K562 (cell line): ENCODE data around the gene SLCO3A1. TPM values are rescaled to one million over a fixed set of nuclear protein-coding genes. Genes with fewer than 3 reads are reported as not detected.

Experiments
- ATAC-seq: fragments of 200-7000 bp; cut with Tn5 transposase; 3 replicates; pipeline ENCODE4 v1.9.1; 2020; ENCODE audit warnings: moderate library complexity
- BruUV-seq: library from RNA; stranded (reverse); fragments of 400-500 nt; replicated peaks from 2 replicates; lab custom pipeline; 2021; lab: Mats Ljungman, UMichigan
- CTCF ChIA-PET: fragments of 300-600 bp; formaldehyde crosslinking; extraction: SDS; loops from one replicate; lab custom pipeline; 2021; ENCODE audit warnings: low intra/inter-chr PET ratio; lab: Yijun Ruan, JAX
- POLR2A ChIA-PET: fragments of 300-600, 350-650 bp; sonication (Branson Sonifier 250); formaldehyde crosslinking; extraction: SDS; loops from one replicate; lab custom pipeline; 2021; ENCODE audit warnings: antibody characterized with exemption, inconsistent platforms; lab: Yijun Ruan, JAX
- DNase-seq, 4 experiments: peaks; one replicate each; pipeline versions ENCODE4 v3.0.0 to v3.0.0-alpha.2; 2011 to 2018; ENCODE audit warnings: low spot score in 3 of 4, mixed read lengths in 3 of 4; ENCODE audit errors: extremely low read depth in 1 of 4
- FAIRE-seq: peaks from 2 replicates; lab custom pipeline; 2011; peaks lifted over from hg19 to GRCh38; lab: Jason Lieb, UNC
- H2AFZ ChIP-seq: 2 replicates; pipeline ENCODE4 v1.6.0; 2011; ENCODE audit warnings: low read depth, low read length, control low read depth, inconsistent platforms
- H3K27ac ChIP-seq: fragments of 200-600 bp; 3 replicates; pipeline ENCODE4 v1.8.0; 2011; ENCODE audit warnings: low read depth, mild to moderate bottlenecking, control low read depth, inconsistent platforms, low read length, moderate library complexity, mixed read lengths; ENCODE audit errors: extremely low read depth
- H3K27me3 ChIP-seq, 2 experiments: fragments of 300-600 bp in 1 of 2; 2 replicates in 1 of 2; 3 replicates in 1 of 2; pipeline versions ENCODE4 v1.6.0 to v1.8.0; 2011; ENCODE audit warnings: inconsistent platforms in 2 of 2, low read length in 2 of 2, mild to moderate bottlenecking in 1 of 2, mixed read lengths in 1 of 2, moderate library complexity in 1 of 2; ENCODE audit not compliant: control insufficient read depth in 2 of 2, insufficient read depth in 2 of 2
- H3K36me3 ChIP-seq: fragments of 300-600 bp; 3 replicates; pipeline ENCODE4 v1.8.0; 2011; ENCODE audit warnings: mild to moderate bottlenecking, low read length, inconsistent platforms; ENCODE audit not compliant: control insufficient read depth, insufficient read depth
- H3K4me1 ChIP-seq, 2 experiments: fragments of 200-600 bp in 1 of 2; replicated peaks in 1 of 2; 2 replicates in 1 of 2; 3 replicates in 1 of 2; pipeline versions ENCODE4 v1.5.1 to v1.8.0; 2011; ENCODE audit warnings: inconsistent platforms in 2 of 2, low read length in 2 of 2, mild to moderate bottlenecking in 1 of 2, mixed read lengths in 1 of 2, moderate library complexity in 1 of 2; ENCODE audit not compliant: control insufficient read depth in 2 of 2, insufficient read depth in 2 of 2
- H3K4me2 ChIP-seq: 2 replicates; pipeline ENCODE4 v1.6.1; 2011; ENCODE audit warnings: low read length, control low read depth, inconsistent platforms, mixed read lengths; ENCODE audit not compliant: insufficient read depth
- H3K4me3 ChIP-seq: fragments of 200-600 bp; sonication (generic), shearing (Covaris generic); 2 replicates; pipeline ENCODE4 v1.5.1; 2016; ENCODE audit warnings: control low read depth, inconsistent platforms
- H3K79me2 ChIP-seq: fragments of 200-600 bp; 3 replicates; pipeline ENCODE4 v1.8.0; 2011; ENCODE audit warnings: low read length, inconsistent platforms; ENCODE audit not compliant: control insufficient read depth, insufficient read depth
- H3K9ac ChIP-seq, 2 experiments: 2 replicates each; pipeline versions ENCODE4 v1.6.0 to v1.6.1; 2011; ENCODE audit warnings: low read depth in 2 of 2, low read length in 2 of 2, control low read depth in 1 of 2, inconsistent platforms in 1 of 2, mild to moderate bottlenecking in 1 of 2, mixed read lengths in 1 of 2; ENCODE audit not compliant: insufficient read depth in 1 of 2
- H3K9me1 ChIP-seq: one replicate; pipeline ENCODE4 v1.6.0; 2011; ENCODE audit warnings: inconsistent platforms, mild to moderate bottlenecking, low read length, moderate library complexity; ENCODE audit not compliant: control insufficient read depth, insufficient read depth
- H3K9me3 ChIP-seq: replicated peaks from 2 replicates; pipeline ENCODE4 v1.5.1; 2011; ENCODE audit warnings: low read depth, low read length, inconsistent platforms; ENCODE audit not compliant: control insufficient read depth, insufficient read depth
- H4K20me1 ChIP-seq: replicated peaks from 2 replicates; pipeline ENCODE4 v1.6.1; 2011; ENCODE audit warnings: low read length, inconsistent platforms, mixed read lengths; ENCODE audit not compliant: control insufficient read depth, insufficient read depth
- CSDE1 ChIP-seq, 2 experiments: fragments of 450-650 bp; IDR thresholded peaks; 2 replicates each; pipeline ENCODE4 v1.6.1; 2016; ENCODE audit warnings: mild to moderate bottlenecking in 1 of 2
- DACH1 ChIP-seq: fragments of 450-650 bp; IDR thresholded peaks from 2 replicates; pipeline ENCODE4 v1.6.1; 2018; ENCODE audit not compliant: partially characterized antibody
- ETV5 ChIP-seq: sonication (generic); formaldehyde crosslinking; IDR thresholded peaks from 2 replicates; pipeline ENCODE4 v1.4.0; 2020; ENCODE audit warnings: low read depth, mild to moderate bottlenecking, missing genetic modification reagents
- FOS ChIP-seq: IDR thresholded peaks from 3 replicates; pipeline ENCODE4 v1.6.1; 2011; ENCODE audit not compliant: insufficient read length; ENCODE audit errors: extremely low read depth
- FUS ChIP-seq: fragments of 200-400 bp; formaldehyde crosslinking; optimal IDR thresholded peaks from 2 replicates; pipeline ENCODE3; 2017; ENCODE audit warnings: low read depth, low read length
- HNRNPK ChIP-seq: fragments of 200-400 bp; formaldehyde crosslinking; IDR thresholded peaks from one replicate; pipeline ENCODE4 v1.6.1; 2018; ENCODE audit warnings: mild to moderate bottlenecking, low read depth, low read length; ENCODE audit not compliant: poor library complexity, severe bottlenecking
- MAZ ChIP-seq, 2 experiments: fragments of 450-650 bp in 1 of 2; sonication (generic) in 1 of 2; formaldehyde crosslinking; IDR thresholded peaks in 1 of 2; conservative IDR thresholded peaks in 1 of 2; 2 replicates each; pipeline versions ENCODE4 v1.4.0 to v1.5.0; 2020; ENCODE audit warnings: mild to moderate bottlenecking in 1 of 2, missing genetic modification reagents in 1 of 2
- NR2F6 ChIP-seq: fragments of 450-650 bp; formaldehyde crosslinking; IDR thresholded peaks from 2 replicates; pipeline ENCODE4 v1.4.0; 2020; ENCODE audit warnings: mild to moderate bottlenecking
- PCBP1 ChIP-seq: fragments of 200-400 bp; formaldehyde crosslinking; IDR thresholded peaks from 2 replicates; pipeline ENCODE4 v1.6.1; 2018; ENCODE audit warnings: mild to moderate bottlenecking, low read depth, low read length; ENCODE audit not compliant: poor library complexity, severe bottlenecking
- RBM15 ChIP-seq: fragments of 200-400 bp; formaldehyde crosslinking; IDR thresholded peaks from 2 replicates; pipeline ENCODE4 v1.6.1; 2018; ENCODE audit warnings: mild to moderate bottlenecking, low read length, moderate library complexity; ENCODE audit not compliant: insufficient read depth
- ZNF175 ChIP-seq: fragments of 200-800 bp; sonication (Bioruptor generic); IDR thresholded peaks from 2 replicates; pipeline ENCODE4 v1.6.1; 2016; ENCODE audit warnings: low read depth, mild to moderate bottlenecking, missing genetic modification characterization, missing compliant biosample characterization
- ZNF57 ChIP-seq: fragments of 450-650 bp; formaldehyde crosslinking; IDR thresholded peaks from 2 replicates; pipeline ENCODE4 v1.4.0; 2020; ENCODE audit warnings: mild to moderate bottlenecking, moderate library complexity
- WGBS: fragments of 100-300 bp; shearing (Covaris generic); methylation state at CpG from one replicate; pipeline ENCODE4 v1.1.6; 2016; ENCODE audit warnings: low coverage, mixed read lengths; ENCODE audit not compliant: insufficient coverage; ENCODE audit errors: missing lambda C conversion rate; 5-methylcytosine and 5-hydroxymethylcytosine counted together
- in situ Hi-C: fragments of 300-500 bp; cut with MboI; formaldehyde crosslinking; loops from 4 replicates; pipeline ENCODE4 v1.15.0; 2018; ENCODE audit warnings: inconsistent platforms, mixed read lengths
- intact Hi-C: fragments of 100-400 bp; cut with micrococcal nuclease; formaldehyde crosslinking; loops from 2 replicates; pipeline ENCODE4 v1.14.2; 2022
- polyA plus RNA-seq, 8 experiments: library from polyadenylated mRNA; depleted of rRNA in 4 of 8; stranded (reverse) in 5 of 8; unstranded in 3 of 8; fragments of >200 nt; fragmentation: Nextera tagmentation in 2 of 8; fragmentation: Illumina TruSeq in 1 of 8; extraction: Ambion mirVana in 2 of 8; extraction: Trizol in 1 of 8; gene quantifications; 2 replicates each; pipeline versions ENCODE4 v1.2.1 to v1.2.3, GENCODE V29; 2011 to 2014; ENCODE audit warnings: inconsistent platforms in 1 of 8, missing spikeins in 1 of 8
- total RNA-seq, 7 experiments: library from RNA; depleted of rRNA in 6 of 7; stranded (reverse); fragments of >200 nt in 6 of 7; fragmentation: Illumina TruSeq in 2 of 7; extraction: Trizol in 2 of 7; gene quantifications; 2 replicates each; pipeline versions ENCODE4 v1.2.1 to v1.2.3, GENCODE V29; 2011 to 2021; ENCODE audit warnings: low replicate concordance in 1 of 7
- TF ChIP-seq, protein P1 (sequence below): sonication (generic); formaldehyde crosslinking; IDR thresholded peaks from 2 replicates; pipeline ENCODE4 v1.8.1; 2023; ENCODE audit warnings: mild to moderate bottlenecking, missing genetic modification reagents
- TF ChIP-seq, protein P2 (sequence below): sonication (generic); formaldehyde crosslinking; IDR thresholded peaks from 2 replicates; pipeline ENCODE4 v1.8.0; 2022; ENCODE audit warnings: mild to moderate bottlenecking, missing genetic modification reagents
- TF ChIP-seq, protein P3 (sequence below), 2 experiments: IDR thresholded peaks; 2 replicates each; pipeline ENCODE4 v1.6.1; 2012; ENCODE audit warnings: improper control_type of control experiment in 2 of 2, low read depth in 2 of 2, low read length in 2 of 2, borderline replicate concordance in 1 of 2

The SLCO3A1 gene
- total and polyA plus RNA-seq, 9 of the 15 experiments (the other 6 are each of a cell fraction or from before 2014, with no cell fraction given), result 0.01 to 0.84 (median 0.06) TPM; not detected in 3

- TF ChIP-seq, protein P1, sequence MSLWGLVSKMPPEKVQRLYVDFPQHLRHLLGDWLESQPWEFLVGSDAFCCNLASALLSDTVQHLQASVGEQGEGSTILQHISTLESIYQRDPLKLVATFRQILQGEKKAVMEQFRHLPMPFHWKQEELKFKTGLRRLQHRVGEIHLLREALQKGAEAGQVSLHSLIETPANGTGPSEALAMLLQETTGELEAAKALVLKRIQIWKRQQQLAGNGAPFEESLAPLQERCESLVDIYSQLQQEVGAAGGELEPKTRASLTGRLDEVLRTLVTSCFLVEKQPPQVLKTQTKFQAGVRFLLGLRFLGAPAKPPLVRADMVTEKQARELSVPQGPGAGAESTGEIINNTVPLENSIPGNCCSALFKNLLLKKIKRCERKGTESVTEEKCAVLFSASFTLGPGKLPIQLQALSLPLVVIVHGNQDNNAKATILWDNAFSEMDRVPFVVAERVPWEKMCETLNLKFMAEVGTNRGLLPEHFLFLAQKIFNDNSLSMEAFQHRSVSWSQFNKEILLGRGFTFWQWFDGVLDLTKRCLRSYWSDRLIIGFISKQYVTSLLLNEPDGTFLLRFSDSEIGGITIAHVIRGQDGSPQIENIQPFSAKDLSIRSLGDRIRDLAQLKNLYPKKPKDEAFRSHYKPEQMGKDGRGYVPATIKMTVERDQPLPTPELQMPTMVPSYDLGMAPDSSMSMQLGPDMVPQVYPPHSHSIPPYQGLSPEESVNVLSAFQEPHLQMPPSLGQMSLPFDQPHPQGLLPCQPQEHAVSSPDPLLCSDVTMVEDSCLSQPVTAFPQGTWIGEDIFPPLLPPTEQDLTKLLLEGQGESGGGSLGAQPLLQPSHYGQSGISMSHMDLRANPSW (CRISPR knock-in tag), result no peak
- TF ChIP-seq PCBP1 (no peak), HNRNPK (no peak), RBM15 (no peak), MAZ (CRISPR knock-in tag; conservative IDR thresholded peaks at IDR 0.05 in 1 of 2, IDR thresholded peaks at IDR 0.05 in 1 of 2) (no peak), ETV5 (CRISPR knock-in tag) (no peak), NR2F6 (CRISPR knock-in tag) (no peak)
Observed at GRCh38 chr15:92029767-92030166, 176.3 kb downstream of the SLCO3A1 start (continued).

- no peak for FAIRE-seq
- no peak for ATAC-seq
- no peaks in the 10 kb centered on the region for H3K4me1 ChIP-seq
- H3K27ac ChIP-seq, result no peak overlapping the region
- in situ Hi-C loops (no loop called here), intact Hi-C loops (no loop called here)
- no peak overlapping the region for H3K9ac ChIP-seq
- DNase-seq, result no peak
- no peaks in the 10 kb centered on the region for H3K9me3 ChIP-seq
- no peaks in the 10 kb centered on the region; a peak in 2 of 5 replicates for H3K27me3 ChIP-seq
- no peaks in the 10 kb centered on the region for H3K36me3 ChIP-seq
- no peaks in the 10 kb centered on the region for H3K9me1 ChIP-seq
- H2AFZ ChIP-seq, result no peak overlapping the region
- ChIA-PET CTCF (no interaction called here), POLR2A (no interaction called here)
- 2% methylated on average over 9 of the region's 9 CpGs for WGBS
- no peak overlapping the region for H3K4me2 ChIP-seq
- H3K79me2 ChIP-seq, result no peaks in the 10 kb centered on the region
- H3K4me3 ChIP-seq, result no peak overlapping the region
- no peaks in the 10 kb centered on the region for H4K20me1 ChIP-seq
- BruUV-seq, result no TSS peak
- TF ChIP-seq FOS (no peak), DACH1 (no peak), ZNF57 (CRISPR knock-in tag) (no peak), ZNF175 (CRISPR knock-in tag) (no peak), FUS (no peak), CSDE1 (IDR thresholded peaks at IDR 0.05) (no peak)
- TF ChIP-seq, protein P2, sequence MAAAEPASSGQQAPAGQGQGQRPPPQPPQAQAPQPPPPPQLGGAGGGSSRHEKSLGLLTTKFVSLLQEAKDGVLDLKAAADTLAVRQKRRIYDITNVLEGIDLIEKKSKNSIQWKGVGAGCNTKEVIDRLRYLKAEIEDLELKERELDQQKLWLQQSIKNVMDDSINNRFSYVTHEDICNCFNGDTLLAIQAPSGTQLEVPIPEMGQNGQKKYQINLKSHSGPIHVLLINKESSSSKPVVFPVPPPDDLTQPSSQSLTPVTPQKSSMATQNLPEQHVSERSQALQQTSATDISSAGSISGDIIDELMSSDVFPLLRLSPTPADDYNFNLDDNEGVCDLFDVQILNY, result no peak
- TF ChIP-seq, protein P3, sequence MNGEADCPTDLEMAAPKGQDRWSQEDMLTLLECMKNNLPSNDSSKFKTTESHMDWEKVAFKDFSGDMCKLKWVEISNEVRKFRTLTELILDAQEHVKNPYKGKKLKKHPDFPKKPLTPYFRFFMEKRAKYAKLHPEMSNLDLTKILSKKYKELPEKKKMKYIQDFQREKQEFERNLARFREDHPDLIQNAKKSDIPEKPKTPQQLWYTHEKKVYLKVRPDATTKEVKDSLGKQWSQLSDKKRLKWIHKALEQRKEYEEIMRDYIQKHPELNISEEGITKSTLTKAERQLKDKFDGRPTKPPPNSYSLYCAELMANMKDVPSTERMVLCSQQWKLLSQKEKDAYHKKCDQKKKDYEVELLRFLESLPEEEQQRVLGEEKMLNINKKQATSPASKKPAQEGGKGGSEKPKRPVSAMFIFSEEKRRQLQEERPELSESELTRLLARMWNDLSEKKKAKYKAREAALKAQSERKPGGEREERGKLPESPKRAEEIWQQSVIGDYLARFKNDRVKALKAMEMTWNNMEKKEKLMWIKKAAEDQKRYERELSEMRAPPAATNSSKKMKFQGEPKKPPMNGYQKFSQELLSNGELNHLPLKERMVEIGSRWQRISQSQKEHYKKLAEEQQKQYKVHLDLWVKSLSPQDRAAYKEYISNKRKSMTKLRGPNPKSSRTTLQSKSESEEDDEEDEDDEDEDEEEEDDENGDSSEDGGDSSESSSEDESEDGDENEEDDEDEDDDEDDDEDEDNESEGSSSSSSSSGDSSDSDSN (IDR thresholded peaks at IDR 0.05; ENCODE audit: borderline replicate concordance in 1 of 2, low read depth in 2 of 2, low read length in 2 of 2), result no peak
Observed at GRCh38 chr15:92033314-92033713, 179.8 kb downstream of the SLCO3A1 start.
